Erythroblast (primary cell): ENCODE measurements around the gene NBEA.

Source experiments
- GATA1 ChIP-seq: IDR thresholded peaks from 2 replicates; pipeline ENCODE4 v1.6.1; 2011; ENCODE audit warnings: low read depth, mild to moderate bottlenecking, control low read depth, low read length, moderate library complexity
- POLR2A ChIP-seq: IDR thresholded peaks from 2 replicates; pipeline ENCODE4 v1.6.1; 2011; ENCODE audit warnings: mild to moderate bottlenecking, low read length

DNA sequence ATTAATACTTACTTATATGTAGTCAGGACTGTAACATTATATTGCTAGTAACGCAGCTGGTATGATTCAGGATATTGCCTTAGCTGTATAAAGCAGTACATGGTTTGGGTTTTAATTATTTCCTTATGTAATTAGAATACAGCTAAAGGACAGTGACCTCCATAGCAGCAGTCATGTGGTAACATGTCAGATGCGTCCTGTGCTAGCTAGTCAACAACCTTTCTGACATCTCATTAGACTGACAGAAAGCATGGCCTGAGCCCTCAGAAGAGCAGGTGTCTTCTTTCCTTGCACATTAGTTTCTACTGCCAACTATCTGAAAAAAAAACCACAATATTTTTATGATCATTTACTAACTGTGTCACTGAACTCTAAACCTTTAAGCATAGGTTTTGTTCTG, 412.2 kb downstream of the NBEA start:
- TF ChIP-seq POLR2A, result no peak
- no peak for TF ChIP-seq GATA1
